Tibial artery (tissue), 4 donors: ENCODE results near the gene WFS1.
A peak's percentile ranks its signal among the peaks of the same experiment; 100 is the strongest.

Experiments used
- DNase-seq, 2 donors: peaks; one replicate each; pipeline ENCODE4 v3.0.0-alpha.2; 2019
- H3K27ac ChIP-seq, 2 donors: fragments of 200-600 bp; sonication (generic) in 1 of 2; 1 replicate in 1 of 2; 2 replicates in 1 of 2; pipeline ENCODE4 v1.5.1; 2018 to 2019; ENCODE audit warnings: mild to moderate bottlenecking in 1 of 2
- H3K27me3 ChIP-seq, 2 donors: fragments of 200-600 bp; sonication (generic) in 1 of 2; one replicate each; pipeline versions ENCODE4 v1.5.1 to v1.6.0; 2016 to 2019
- H3K36me3 ChIP-seq, 3 donors: fragments of 200-600 bp; sonication (generic) in 2 of 3; one replicate each; pipeline ENCODE4 v1.5.1; 2016 to 2019; ENCODE audit warnings: mild to moderate bottlenecking in 2 of 3
- H3K4me1 ChIP-seq, 4 donors: fragments of 200-600 bp; sonication (generic) in 2 of 4; 1 replicate in 3 of 4; 2 replicates in 1 of 4; pipeline ENCODE4 v1.5.1; 2016 to 2019
- H3K4me3 ChIP-seq, 2 donors: fragments of 200-600 bp; sonication (generic) in 1 of 2; 1 replicate in 1 of 2; 2 replicates in 1 of 2; pipeline ENCODE4 v1.5.1; 2018 to 2019; ENCODE audit warnings: mild to moderate bottlenecking in 2 of 2
- H3K9me3 ChIP-seq, 3 donors: fragments of 200-600 bp; sonication (generic) in 1 of 3; one replicate each; pipeline ENCODE4 v1.5.1; 2016 to 2019
- intact Hi-C: fragments of 100-400 bp; cut with DNase I; formaldehyde crosslinking; loops from one replicate; pipeline ENCODE4 v1.15.0; 2023; ENCODE audit warnings: low total_unique reads
- TF ChIP-seq, protein P1 (sequence below), 2 experiments: fragments of 200-600 bp in 1 of 2; fragments of 450-650 bp in 1 of 2; IDR thresholded peaks; one replicate each; pipeline ENCODE4 v1.5.1; 2017 to 2019; ENCODE audit warnings: antibody characterized with exemption in 2 of 2, mild to moderate bottlenecking in 1 of 2, moderate library complexity in 1 of 2

Gene WFS1

DNA sequence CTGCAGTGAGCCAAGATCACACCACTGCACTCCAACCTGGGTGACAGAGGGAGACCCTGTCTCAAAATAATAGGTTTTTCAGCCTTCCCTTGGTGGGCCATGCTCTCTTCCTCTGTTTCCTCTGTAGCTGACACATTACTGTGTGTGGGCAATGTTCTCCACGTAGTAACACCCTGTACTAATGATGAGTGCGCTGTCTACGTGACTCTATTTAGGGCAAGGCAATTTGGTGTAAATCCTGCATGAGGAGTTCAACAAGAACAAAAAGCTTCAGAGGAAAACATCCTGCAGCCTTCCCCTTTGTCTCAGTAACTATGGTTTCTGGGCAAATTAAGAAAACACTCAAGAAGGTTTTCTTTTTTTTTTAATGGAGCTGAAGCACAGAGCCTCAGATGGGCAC is 44.9 kb upstream of the WFS1 start:
- intact Hi-C loops: no loop called here
- peaks cover 0 to 13% (median 10%) of the 10 kb centered on the region in 3 donors for H3K9me3 ChIP-seq
- TF ChIP-seq, protein P1, sequence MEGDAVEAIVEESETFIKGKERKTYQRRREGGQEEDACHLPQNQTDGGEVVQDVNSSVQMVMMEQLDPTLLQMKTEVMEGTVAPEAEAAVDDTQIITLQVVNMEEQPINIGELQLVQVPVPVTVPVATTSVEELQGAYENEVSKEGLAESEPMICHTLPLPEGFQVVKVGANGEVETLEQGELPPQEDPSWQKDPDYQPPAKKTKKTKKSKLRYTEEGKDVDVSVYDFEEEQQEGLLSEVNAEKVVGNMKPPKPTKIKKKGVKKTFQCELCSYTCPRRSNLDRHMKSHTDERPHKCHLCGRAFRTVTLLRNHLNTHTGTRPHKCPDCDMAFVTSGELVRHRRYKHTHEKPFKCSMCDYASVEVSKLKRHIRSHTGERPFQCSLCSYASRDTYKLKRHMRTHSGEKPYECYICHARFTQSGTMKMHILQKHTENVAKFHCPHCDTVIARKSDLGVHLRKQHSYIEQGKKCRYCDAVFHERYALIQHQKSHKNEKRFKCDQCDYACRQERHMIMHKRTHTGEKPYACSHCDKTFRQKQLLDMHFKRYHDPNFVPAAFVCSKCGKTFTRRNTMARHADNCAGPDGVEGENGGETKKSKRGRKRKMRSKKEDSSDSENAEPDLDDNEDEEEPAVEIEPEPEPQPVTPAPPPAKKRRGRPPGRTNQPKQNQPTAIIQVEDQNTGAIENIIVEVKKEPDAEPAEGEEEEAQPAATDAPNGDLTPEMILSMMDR (IDR thresholded peaks at IDR 0.05): no peak
- DNase-seq: no peak
- H3K4me3 ChIP-seq: no peak overlapping the region
- H3K27ac ChIP-seq: no peak overlapping the region
- H3K4me1 ChIP-seq: peaks cover 0 to 10% (median 0%) of the 10 kb centered on the region in 4 donors
- peaks cover 0 to 78% of the 10 kb centered on the region in 2 donors for H3K27me3 ChIP-seq
- H3K36me3 ChIP-seq: no peaks in the 10 kb centered on the region

DNA sequence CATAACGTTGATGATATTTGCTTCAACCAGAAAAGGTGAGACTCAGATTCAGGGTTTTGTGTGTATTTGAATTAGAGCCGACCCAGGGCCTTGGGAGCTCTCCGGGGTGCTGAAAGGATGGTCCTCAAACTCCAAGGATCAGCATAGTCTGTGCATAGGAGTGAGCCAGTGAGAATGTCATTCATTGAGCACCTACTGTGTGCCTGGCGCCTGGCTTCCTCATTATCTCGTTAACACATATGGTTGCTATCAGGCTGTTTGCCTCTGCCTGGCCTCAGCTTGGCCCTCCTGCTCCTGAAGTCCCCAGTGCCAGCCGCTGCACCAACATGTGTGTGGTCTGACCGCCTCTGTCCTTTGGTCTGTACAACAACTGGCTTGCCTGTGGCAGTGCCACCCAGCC is 44.2 kb upstream of the WFS1 start:
- intact Hi-C loops: no loop called here
- H3K36me3 ChIP-seq: no peaks in the 10 kb centered on the region
- peaks cover 0 to 10% (median 0%) of the 10 kb centered on the region in 4 donors for H3K4me1 ChIP-seq
- no peak overlapping the region for H3K27ac ChIP-seq
- TF ChIP-seq, protein P1 (IDR thresholded peaks at IDR 0.05): no peak
- no peak overlapping the region for H3K4me3 ChIP-seq
- peaks cover 0 to 79% of the 10 kb centered on the region in 2 donors for H3K27me3 ChIP-seq
- peak; percentile 13 to 20 for DNase-seq
- peaks cover 0 to 13% (median 10%) of the 10 kb centered on the region in 3 donors for H3K9me3 ChIP-seq

DNA sequence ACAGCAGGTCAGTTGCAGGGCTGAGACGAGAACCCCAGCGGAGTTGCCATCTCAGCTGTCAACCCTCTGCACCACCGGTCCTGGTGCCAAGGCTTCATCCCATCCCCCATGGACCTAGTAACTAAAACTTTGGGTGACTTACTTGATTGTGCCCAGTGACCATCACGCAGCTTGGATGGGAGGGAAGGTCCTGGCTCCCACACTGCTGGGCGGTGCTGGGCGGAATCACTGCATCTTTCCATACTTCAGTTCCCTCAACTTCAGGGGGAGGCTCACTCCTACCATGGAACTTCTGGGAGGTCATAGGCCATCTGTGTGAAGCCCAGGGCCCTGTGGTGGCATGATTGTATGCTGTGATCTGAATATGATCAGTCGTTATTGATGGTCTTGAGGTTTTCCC is 43.1 kb upstream of the WFS1 start:
- H3K27me3 ChIP-seq: peaks cover 0 to 69% of the 10 kb centered on the region in 2 donors
- H3K4me1 ChIP-seq: peaks cover 0 to 8% (median 0%) of the 10 kb centered on the region in 4 donors
- peaks cover 0 to 13% (median 10%) of the 10 kb centered on the region in 3 donors for H3K9me3 ChIP-seq
- H3K4me3 ChIP-seq: no peak overlapping the region
- no peak overlapping the region for H3K27ac ChIP-seq
- intact Hi-C loops: no loop called here
- no peaks in the 10 kb centered on the region for H3K36me3 ChIP-seq
- TF ChIP-seq, protein P1 (IDR thresholded peaks at IDR 0.05): no peak
- DNase-seq: peak; percentile 10 to 56

DNA sequence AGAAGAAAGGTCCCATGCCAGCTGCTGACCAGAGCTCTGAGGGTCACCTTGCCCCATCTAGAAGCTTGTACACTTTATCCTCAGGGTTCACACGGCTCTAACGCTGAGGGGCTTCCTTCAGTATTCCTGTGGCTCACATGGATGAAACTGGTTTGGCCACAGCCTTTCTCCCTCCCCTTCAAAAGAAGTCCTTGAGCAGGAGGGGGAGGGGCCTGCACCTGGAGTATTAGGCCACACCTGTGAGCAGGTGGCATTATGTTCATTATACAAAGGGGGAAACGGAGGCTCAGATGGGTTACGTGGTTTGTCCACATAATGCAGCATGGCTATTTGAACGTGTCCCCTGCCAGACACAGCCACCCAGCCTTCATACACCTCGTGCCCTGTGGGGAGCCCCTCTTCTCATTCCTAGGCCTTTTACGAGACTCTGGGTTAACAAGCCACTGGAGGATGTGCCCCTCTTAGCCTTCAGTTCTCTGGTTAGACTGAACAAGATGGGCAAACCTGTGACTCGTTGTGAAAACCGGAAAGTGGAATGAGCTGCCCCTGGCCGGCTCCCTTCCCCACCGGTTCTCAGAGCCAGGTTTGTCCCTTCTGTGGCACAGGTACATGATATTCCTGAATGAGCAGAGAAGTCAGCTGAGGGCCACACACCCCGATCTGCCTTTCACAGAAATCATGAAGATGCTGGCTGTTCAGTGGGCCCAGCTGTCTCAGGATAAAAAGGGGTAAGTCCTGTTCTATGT is 42.1 kb upstream of the WFS1 start:
- peaks cover 0 to 58% of the 10 kb centered on the region in 2 donors for H3K27me3 ChIP-seq
- TF ChIP-seq, protein P1 (IDR thresholded peaks at IDR 0.05): no peak
- H3K4me3 ChIP-seq: no peak overlapping the region
- H3K36me3 ChIP-seq: no peaks in the 10 kb centered on the region
- H3K4me1 ChIP-seq: no peaks in the 10 kb centered on the region
- intact Hi-C loops: no loop called here
- DNase-seq: peak in 1 of 2 donors; percentile 24
- H3K27ac ChIP-seq: no peak overlapping the region
- H3K9me3 ChIP-seq: peaks cover 0 to 3% (median 1%) of the 10 kb centered on the region in 3 donors

DNA sequence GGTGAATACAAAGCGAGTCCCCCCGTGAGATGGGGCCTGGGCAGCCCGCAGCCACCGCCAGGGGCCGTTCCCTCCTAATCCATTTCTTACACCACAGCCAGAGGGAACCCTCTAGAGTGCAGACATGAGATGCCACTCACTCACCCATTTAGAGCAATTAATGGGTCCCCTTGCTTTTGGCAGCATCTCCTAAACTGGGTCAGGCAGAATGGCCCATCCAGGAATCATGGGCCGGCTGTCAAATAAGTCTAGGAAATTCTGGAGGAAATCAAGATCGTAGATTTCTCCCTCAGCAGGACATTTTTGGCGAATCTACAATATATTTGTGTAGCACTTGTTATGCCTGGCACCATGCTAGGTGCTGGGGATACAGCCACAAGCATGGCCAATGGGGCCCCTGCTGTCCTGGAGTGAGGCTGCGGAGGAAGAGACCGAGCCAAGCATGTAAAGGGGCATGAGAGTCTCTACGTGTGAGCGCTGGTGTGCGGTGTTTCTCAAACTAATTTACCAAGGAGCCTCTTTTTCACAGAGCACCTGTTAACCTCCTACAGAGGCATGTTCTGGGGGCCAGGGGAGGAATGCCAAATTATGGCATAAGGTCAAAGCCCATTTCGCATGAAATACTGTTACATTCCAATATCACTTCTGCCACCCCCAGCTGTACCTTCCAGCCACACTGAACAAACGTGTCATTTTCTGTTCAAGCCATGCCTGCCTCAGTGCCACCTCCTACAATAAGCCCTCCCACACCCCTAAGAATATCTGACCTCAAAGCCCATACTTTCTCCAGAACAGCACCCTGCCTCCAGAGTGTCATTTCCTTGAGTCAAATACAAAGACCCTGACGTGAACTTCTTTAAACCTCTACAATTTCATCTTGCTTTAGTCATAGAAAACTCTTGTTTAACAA is 41.2 kb upstream of the WFS1 start:
- intact Hi-C loops: no loop called here
- no peaks in the 10 kb centered on the region for H3K36me3 ChIP-seq
- H3K9me3 ChIP-seq: no peaks in the 10 kb centered on the region
- no peak overlapping the region for H3K4me3 ChIP-seq
- TF ChIP-seq, protein P1 (IDR thresholded peaks at IDR 0.05): no peak
- peaks cover 0 to 53% of the 10 kb centered on the region in 2 donors for H3K27me3 ChIP-seq
- DNase-seq: peak in 1 of 2 donors; percentile 27
- H3K4me1 ChIP-seq: no peaks in the 10 kb centered on the region
- H3K27ac ChIP-seq: no peak overlapping the region
